HEK293 (cell line): Measurements from ENCODE around the gene RANGRF.

Source experiments
- CTCF ChIA-PET: fragments of 350-600 bp; formaldehyde crosslinking; extraction: SDS; loops from one replicate; lab custom pipeline; 2021; ENCODE audit warnings: antibody characterized with exemption; lab: Yijun Ruan, JAX
- POLR2A ChIA-PET: fragments of 300-600 bp; formaldehyde crosslinking; extraction: SDS; loops from one replicate; lab custom pipeline; 2020; ENCODE audit warnings: antibody characterized with exemption, inconsistent platforms; lab: Yijun Ruan, JAX
- H3K27ac ChIP-seq: fragments of 200-500 bp; sonication (Bioruptor generic); 2 replicates; pipeline ENCODE4 v1.5.1; 2014; ENCODE audit warnings: low read depth, low read length, control low read depth, inconsistent platforms; ENCODE audit errors: extremely low read depth
- H3K36me3 ChIP-seq, 2 experiments: fragments of 200-500 bp in 1 of 2; sonication (Bioruptor generic) in 1 of 2; 1 replicate in 1 of 2; 2 replicates in 1 of 2; pipeline ENCODE4 v1.5.1; 2014 to 2017; ENCODE audit warnings: inconsistent platforms in 2 of 2, low read length in 2 of 2; ENCODE audit not compliant: control insufficient read depth in 2 of 2, insufficient read depth in 1 of 2
- H3K4me1 ChIP-seq: fragments of 200-500 bp; sonication (Bioruptor generic); 2 replicates; pipeline ENCODE4 v1.5.1; 2014; ENCODE audit warnings: mild to moderate bottlenecking, low read length, inconsistent platforms; ENCODE audit not compliant: control insufficient read depth, insufficient read depth
- H3K4me3 ChIP-seq: 2 replicates; pipeline ENCODE4 v1.5.1; 2011; ENCODE audit warnings: low read depth, mild to moderate bottlenecking, control low read depth, low read length, moderate library complexity
- H3K9me3 ChIP-seq: fragments of 200-500 bp; sonication (Bioruptor generic); 2 replicates; pipeline ENCODE4 v1.5.1; 2014; ENCODE audit warnings: low read depth, low read length, inconsistent platforms; ENCODE audit not compliant: control insufficient read depth, insufficient read depth
- EGR2 ChIP-seq: fragments of 450-650 bp; formaldehyde crosslinking; IDR thresholded peaks from 2 replicates; pipeline ENCODE4 v1.5.1; 2016; ENCODE audit warnings: low read depth, missing biosample characterization, missing genetic modification characterization
- IKZF3 ChIP-seq: fragments of 450-650 bp; IDR thresholded peaks from 2 replicates; pipeline ENCODE4 v1.5.0; 2018; ENCODE audit warnings: missing biosample characterization, mild to moderate bottlenecking, missing genetic modification characterization, moderate library complexity
- KLF8 ChIP-seq: fragments of 450-650 bp; formaldehyde crosslinking; IDR thresholded peaks from 2 replicates; pipeline ENCODE4 v1.5.1; 2016; ENCODE audit warnings: missing biosample characterization, missing genetic modification characterization
- OVOL3 ChIP-seq: fragments of 450-650 bp; formaldehyde crosslinking; IDR thresholded peaks from 2 replicates; pipeline ENCODE4 v1.5.1; 2016; ENCODE audit warnings: missing biosample characterization, missing genetic modification characterization
- SP7 ChIP-seq: fragments of 450-650 bp; formaldehyde crosslinking; IDR thresholded peaks from 2 replicates; pipeline ENCODE4 v1.5.1; 2016; ENCODE audit warnings: missing biosample characterization, missing genetic modification characterization
- YY2 ChIP-seq: fragments of 450-650 bp; formaldehyde crosslinking; IDR thresholded peaks from 2 replicates; pipeline ENCODE4 v1.5.1; 2016; ENCODE audit warnings: missing biosample characterization, missing genetic modification characterization
- ZBTB17 ChIP-seq: fragments of 450-650 bp; formaldehyde crosslinking; IDR thresholded peaks from 2 replicates; pipeline ENCODE4 v1.5.1; 2016; ENCODE audit warnings: missing biosample characterization, missing genetic modification characterization
- ZBTB8A ChIP-seq: fragments of 450-650 bp; formaldehyde crosslinking; IDR thresholded peaks from 2 replicates; pipeline ENCODE4 v1.5.1; 2016; ENCODE audit warnings: missing biosample characterization, missing genetic modification characterization
- ZNF138 ChIP-seq: fragments of 450-650 bp; formaldehyde crosslinking; IDR thresholded peaks from 2 replicates; pipeline ENCODE4 v1.5.1; 2016; ENCODE audit warnings: missing biosample characterization, missing genetic modification characterization, borderline replicate concordance
- ZNF239 ChIP-seq: fragments of 450-650 bp; formaldehyde crosslinking; IDR thresholded peaks from 2 replicates; pipeline ENCODE4 v1.5.1; 2016; ENCODE audit warnings: missing biosample characterization, missing genetic modification characterization
- ZNF354C ChIP-seq: fragments of 450-650 bp; formaldehyde crosslinking; IDR thresholded peaks from 2 replicates; pipeline ENCODE4 v1.5.1; 2016; ENCODE audit warnings: missing biosample characterization, missing genetic modification characterization, low read depth, borderline replicate concordance
- ZNF423 ChIP-seq: fragments of 450-650 bp; formaldehyde crosslinking; IDR thresholded peaks from 2 replicates; pipeline ENCODE4 v1.5.1; 2016; ENCODE audit warnings: missing biosample characterization, missing genetic modification characterization
- ZNF513 ChIP-seq: fragments of 450-650 bp; IDR thresholded peaks from 2 replicates; pipeline ENCODE4 v1.5.1; 2018; ENCODE audit warnings: missing biosample characterization, missing genetic modification characterization
- ZNF529 ChIP-seq: fragments of 450-650 bp; formaldehyde crosslinking; IDR thresholded peaks from 2 replicates; pipeline ENCODE4 v1.5.1; 2017; ENCODE audit warnings: missing genetic modification characterization, missing biosample characterization; ENCODE audit not compliant: insufficient replicate concordance
- ZNF544 ChIP-seq: fragments of 450-650 bp; formaldehyde crosslinking; IDR thresholded peaks from 2 replicates; pipeline ENCODE4 v1.5.0; 2017; ENCODE audit warnings: missing biosample characterization, missing genetic modification characterization
- ZNF558 ChIP-seq: fragments of 450-650 bp; formaldehyde crosslinking; IDR thresholded peaks from 2 replicates; pipeline ENCODE4 v1.5.1; 2016; ENCODE audit warnings: missing biosample characterization, missing genetic modification characterization
- ZNF561 ChIP-seq: fragments of 450-650 bp; IDR thresholded peaks from 2 replicates; pipeline ENCODE4 v1.5.1; 2018; ENCODE audit warnings: missing biosample characterization, missing genetic modification characterization, borderline replicate concordance
- ZNF664 ChIP-seq: fragments of 450-650 bp; formaldehyde crosslinking; IDR thresholded peaks from 2 replicates; pipeline ENCODE4 v1.5.1; 2016; ENCODE audit warnings: missing biosample characterization, missing genetic modification characterization
- ZNF692 ChIP-seq: fragments of 450-650 bp; formaldehyde crosslinking; IDR thresholded peaks from 2 replicates; pipeline ENCODE4 v1.5.1; 2016; ENCODE audit warnings: missing biosample characterization, missing genetic modification characterization
- ZNF792 ChIP-seq: fragments of 450-650 bp; formaldehyde crosslinking; IDR thresholded peaks from 2 replicates; pipeline ENCODE4 v1.5.1; 2016; ENCODE audit warnings: missing biosample characterization, missing genetic modification characterization
- ZNF830 ChIP-seq: fragments of 450-650 bp; IDR thresholded peaks from 2 replicates; pipeline ENCODE4 v1.5.0; 2018; ENCODE audit warnings: missing biosample characterization, missing genetic modification characterization, low read depth, mild to moderate bottlenecking, moderate library complexity
- TF ChIP-seq, protein P1 (sequence below): fragments of 450-650 bp; formaldehyde crosslinking; IDR thresholded peaks from 2 replicates; pipeline ENCODE4 v1.5.1; 2016; ENCODE audit warnings: missing biosample characterization, missing genetic modification characterization
- TF ChIP-seq, protein P2 (sequence below): fragments of 450-650 bp; formaldehyde crosslinking; IDR thresholded peaks from 2 replicates; pipeline ENCODE4 v1.5.0; 2017; ENCODE audit warnings: missing biosample characterization, missing genetic modification characterization, borderline replicate concordance

The RANGRF gene

DNA sequence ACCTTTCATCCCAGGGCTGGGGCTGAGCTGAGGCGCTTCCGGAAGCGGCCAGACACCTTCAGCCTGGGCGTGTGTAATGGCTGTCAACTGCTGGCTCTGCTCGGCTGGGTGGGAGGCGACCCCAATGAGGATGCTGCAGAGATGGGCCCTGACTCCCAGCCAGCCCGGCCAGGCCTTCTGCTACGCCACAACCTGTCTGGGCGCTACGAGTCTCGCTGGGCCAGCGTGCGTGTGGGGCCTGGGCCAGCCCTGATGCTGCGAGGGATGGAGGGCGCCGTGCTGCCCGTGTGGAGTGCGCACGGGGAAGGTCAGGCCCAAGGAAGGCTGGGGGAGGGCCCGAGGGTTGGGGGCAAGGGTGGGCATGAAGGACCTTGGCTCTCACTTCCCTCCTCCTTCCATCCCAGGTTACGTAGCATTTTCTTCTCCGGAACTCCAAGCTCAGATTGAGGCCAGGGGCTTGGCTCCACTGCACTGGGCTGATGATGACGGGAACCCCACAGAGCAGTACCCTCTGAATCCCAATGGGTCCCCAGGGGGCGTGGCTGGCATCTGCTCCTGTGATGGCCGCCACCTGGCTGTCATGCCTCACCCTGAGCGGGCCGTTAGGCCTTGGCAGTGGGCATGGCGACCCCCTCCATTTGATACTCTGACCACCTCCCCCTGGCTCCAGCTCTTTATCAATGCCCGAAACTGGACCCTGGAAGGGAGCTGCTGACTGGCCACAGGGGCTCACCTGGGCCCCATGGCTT is 19.7 kb upstream of the RANGRF start:
- ChIA-PET POLR2A (interaction anchor here (1.6 kb wide), 1 partner anchor 20 kb away, joined by 5 read pairs; the partner anchor contains the start of gene RANGRF), CTCF (no interaction called here)
- H3K36me3 ChIP-seq = peaks cover 19 to 70% of the 10 kb centered on the region in 2 experiments; a peak in 2 of 3 replicates
- no peaks in the 10 kb centered on the region for H3K9me3 ChIP-seq
- no peak overlapping the region for H3K4me3 ChIP-seq
- TF ChIP-seq YY2 (tag by site-specific recombination) (no peak), ZNF513 (tag by site-specific recombination) (no peak), ZNF692 (tag by site-specific recombination) (no peak), ZNF423 (tag by site-specific recombination) (no peak), ZNF239 (no peak), IKZF3 (tag by site-specific recombination) (no peak), ZNF792 (tag by site-specific recombination) (no peak), KLF8 (tag by site-specific recombination) (no peak), ZBTB17 (tag by site-specific recombination) (no peak), ZNF544 (tag by site-specific recombination) (no peak), SP7 (tag by site-specific recombination) (no peak)
- TF ChIP-seq, protein P1, sequence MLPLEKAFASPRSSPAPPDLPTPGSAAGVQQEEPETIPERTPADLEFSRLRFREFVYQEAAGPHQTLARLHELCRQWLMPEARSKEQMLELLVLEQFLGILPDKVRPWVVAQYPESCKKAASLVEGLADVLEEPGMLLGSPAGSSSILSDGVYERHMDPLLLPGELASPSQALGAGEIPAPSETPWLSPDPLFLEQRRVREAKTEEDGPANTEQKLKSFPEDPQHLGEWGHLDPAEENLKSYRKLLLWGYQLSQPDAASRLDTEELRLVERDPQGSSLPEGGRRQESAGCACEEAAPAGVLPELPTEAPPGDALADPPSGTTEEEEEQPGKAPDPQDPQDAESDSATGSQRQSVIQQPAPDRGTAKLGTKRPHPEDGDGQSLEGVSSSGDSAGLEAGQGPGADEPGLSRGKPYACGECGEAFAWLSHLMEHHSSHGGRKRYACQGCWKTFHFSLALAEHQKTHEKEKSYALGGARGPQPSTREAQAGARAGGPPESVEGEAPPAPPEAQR = no peak
- H3K27ac ChIP-seq = no peak overlapping the region
- no peaks in the 10 kb centered on the region for H3K4me1 ChIP-seq

- no peak for TF ChIP-seq ZNF529
- TF ChIP-seq ZNF558 (tag by site-specific recombination) = no peak
- no peak for TF ChIP-seq ZNF138 (tag by site-specific recombination)
- TF ChIP-seq, protein P2, sequence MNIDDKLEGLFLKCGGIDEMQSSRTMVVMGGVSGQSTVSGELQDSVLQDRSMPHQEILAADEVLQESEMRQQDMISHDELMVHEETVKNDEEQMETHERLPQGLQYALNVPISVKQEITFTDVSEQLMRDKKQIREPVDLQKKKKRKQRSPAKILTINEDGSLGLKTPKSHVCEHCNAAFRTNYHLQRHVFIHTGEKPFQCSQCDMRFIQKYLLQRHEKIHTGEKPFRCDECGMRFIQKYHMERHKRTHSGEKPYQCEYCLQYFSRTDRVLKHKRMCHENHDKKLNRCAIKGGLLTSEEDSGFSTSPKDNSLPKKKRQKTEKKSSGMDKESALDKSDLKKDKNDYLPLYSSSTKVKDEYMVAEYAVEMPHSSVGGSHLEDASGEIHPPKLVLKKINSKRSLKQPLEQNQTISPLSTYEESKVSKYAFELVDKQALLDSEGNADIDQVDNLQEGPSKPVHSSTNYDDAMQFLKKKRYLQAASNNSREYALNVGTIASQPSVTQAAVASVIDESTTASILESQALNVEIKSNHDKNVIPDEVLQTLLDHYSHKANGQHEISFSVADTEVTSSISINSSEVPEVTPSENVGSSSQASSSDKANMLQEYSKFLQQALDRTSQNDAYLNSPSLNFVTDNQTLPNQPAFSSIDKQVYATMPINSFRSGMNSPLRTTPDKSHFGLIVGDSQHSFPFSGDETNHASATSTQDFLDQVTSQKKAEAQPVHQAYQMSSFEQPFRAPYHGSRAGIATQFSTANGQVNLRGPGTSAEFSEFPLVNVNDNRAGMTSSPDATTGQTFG (tag by site-specific recombination) = no peak
- TF ChIP-seq ZBTB17 (tag by site-specific recombination) = no peak
- TF ChIP-seq ZNF830 (tag by site-specific recombination) = no peak
- no peak for TF ChIP-seq ZBTB8A (tag by site-specific recombination)
- TF ChIP-seq ZNF354C (tag by site-specific recombination) = no peak
- TF ChIP-seq EGR2 (tag by site-specific recombination) = no peak
- no peak for TF ChIP-seq OVOL3 (tag by site-specific recombination)
- no peak for TF ChIP-seq ZNF561 (tag by site-specific recombination)
- no peak for TF ChIP-seq ZNF239
- no peak for TF ChIP-seq ZNF664 (tag by site-specific recombination)
- no peaks in the 10 kb centered on the region for H3K4me1 ChIP-seq
- H3K9me3 ChIP-seq = no peaks in the 10 kb centered on the region
- ChIA-PET CTCF (no interaction called here), POLR2A (interaction anchor here (0.9 to 1.3 kb wide), 2 partner anchors 16 to 23 kb away, joined by 3 to 5 read pairs; partner anchors contain the start of genes RANGRF and SLC25A35)
- H3K27ac ChIP-seq = no peak overlapping the region
- H3K4me3 ChIP-seq = no peak overlapping the region
- H3K36me3 ChIP-seq = peaks cover 5 to 33% of the 10 kb centered on the region in 2 experiments; a peak in 2 of 3 replicates
Observed at GRCh38 chr17:8272421-8272820, 16.0 kb upstream of the RANGRF start.
